Diencephalon (tissue), 1 donor: ENCODE measurements around the gene SAMD14. TPM values are rescaled to one million over a fixed set of nuclear protein-coding genes. Genes with fewer than 3 reads are reported as not detected.

Experiments
- total RNA-seq: library from RNA; depleted of rRNA; stranded (reverse); fragments of >200 nt; gene quantifications from one replicate; pipeline ENCODE4 v1.2.3, GENCODE V29; 2014

SAMD14 gene
- total RNA-seq, result 29.8 TPM

DNA sequence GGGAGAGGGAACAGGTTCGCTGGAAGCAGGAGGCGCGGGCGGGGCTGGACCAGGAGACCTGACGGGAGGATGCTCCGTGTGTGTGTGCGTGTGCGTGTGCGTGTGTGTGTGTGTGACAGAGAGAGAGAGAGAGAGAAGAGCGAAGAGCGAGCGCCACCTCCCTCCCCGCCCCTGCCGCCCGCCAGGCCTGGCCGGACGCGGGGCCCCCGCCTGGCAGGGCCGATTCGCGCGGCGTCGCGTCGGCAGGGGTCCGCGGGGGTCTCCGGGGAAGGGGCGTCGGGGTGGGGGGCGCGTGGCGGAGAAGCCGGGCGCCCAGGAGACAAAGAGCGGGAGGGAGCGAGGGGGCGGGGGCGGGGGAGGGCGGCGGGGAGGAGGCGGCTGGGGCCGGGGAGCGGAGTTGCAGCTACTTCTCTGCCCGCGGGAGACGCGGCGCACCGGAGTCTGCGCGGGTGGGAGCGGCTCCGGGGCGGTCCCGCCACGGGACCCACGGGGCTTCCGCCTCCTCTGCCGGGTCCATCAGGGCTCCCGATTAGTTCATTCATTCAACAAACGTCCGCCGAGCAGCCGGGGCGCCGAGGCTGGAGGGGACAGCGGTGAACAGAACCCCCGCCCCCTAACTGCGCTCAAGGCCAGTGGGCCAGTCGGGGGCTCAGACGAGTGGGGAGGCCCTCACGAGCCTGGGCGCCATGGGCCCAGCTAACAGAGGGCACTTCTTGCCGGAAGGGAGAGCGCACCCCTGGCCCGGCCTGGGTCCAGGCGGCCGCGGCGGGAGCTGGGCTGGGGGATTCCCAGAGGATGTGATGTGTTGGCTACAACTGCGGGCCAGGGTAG, at the start of gene SAMD14:
Gene SAMD14, minus strand, starts transcription at position 433 of the 831 bp plus-strand sequence. CDS start 5,201 bp downstream, outside the sequence.

DNA sequence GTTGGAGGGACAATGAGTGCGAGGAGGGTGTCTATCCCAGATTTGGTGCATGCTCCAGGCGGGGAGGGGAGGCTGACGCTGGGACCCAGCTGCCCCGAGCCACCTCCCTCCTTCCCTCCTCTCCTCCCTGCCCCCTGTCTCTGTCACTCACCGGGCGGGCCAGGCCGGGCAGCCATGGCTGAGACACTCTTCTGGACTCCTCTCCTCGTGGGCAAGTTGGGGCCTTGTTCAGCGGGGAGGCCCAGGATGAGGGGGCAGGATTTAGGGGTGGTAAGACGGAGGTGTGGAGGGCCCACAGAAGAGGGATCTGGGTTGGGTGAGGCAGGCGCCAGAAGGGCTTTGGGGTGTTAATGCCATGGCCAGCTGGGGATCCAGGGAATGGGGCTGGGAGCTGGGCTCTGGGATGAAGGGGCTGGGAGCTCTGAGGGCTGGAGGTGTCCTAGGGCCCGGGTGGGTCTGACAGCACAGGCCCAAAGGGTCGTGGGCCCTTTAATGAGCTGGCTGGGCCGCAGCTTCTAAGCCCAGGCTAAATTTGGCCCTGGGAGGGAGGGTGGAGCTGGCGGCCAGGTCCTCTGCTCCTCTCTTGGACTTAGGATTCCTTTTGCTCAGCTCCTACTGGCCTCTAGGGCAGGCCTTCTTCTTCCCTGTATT, 36.0 kb upstream of the SAMD14 start, which contains the start of gene SGCA:
Gene SGCA, plus strand, starts transcription at position 139 of the 651 bp plus-strand sequence. Its CDS starts 36 bp downstream, at position 175.

DNA sequence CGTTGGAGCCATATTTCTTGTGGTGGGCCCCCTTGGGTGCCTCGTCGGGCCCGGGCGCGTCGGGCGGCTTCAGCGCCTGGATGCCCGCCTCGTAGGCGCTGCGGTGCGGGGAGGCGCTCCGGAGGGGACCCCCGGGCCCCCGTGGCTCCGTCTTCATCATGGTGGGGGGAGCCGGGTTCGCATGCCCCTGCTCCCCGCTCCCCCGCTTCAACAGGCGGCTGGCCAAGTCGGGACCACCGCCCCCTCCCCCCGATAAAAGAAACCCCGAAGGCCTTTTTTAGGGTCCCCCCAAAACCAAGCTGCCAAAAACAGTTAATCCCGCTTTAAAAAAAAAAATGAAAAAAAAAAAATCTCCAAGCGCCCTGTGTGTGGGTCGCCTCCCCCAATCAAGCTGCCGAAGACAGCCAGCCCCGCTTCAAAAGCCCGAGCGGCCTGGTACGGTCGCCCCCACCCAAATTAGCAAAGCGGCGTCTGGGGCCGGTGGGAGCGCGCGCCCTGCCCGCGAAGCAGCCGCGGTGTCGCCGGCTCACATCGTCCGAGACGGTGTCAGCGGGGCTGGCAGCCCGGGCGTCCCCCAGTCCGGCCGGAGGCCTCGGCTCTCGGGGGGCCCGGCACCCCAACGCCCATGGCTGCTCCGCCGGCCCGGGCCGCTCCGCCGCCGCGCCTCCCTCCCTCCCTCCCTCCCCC, 20.5 kb upstream of the SAMD14 start, which contains the start of gene PPP1R9B:
Gene PPP1R9B, minus strand, starts transcription at position 324 of the 687 bp plus-strand sequence. Its CDS starts 164 bp downstream, at position 160.

DNA sequence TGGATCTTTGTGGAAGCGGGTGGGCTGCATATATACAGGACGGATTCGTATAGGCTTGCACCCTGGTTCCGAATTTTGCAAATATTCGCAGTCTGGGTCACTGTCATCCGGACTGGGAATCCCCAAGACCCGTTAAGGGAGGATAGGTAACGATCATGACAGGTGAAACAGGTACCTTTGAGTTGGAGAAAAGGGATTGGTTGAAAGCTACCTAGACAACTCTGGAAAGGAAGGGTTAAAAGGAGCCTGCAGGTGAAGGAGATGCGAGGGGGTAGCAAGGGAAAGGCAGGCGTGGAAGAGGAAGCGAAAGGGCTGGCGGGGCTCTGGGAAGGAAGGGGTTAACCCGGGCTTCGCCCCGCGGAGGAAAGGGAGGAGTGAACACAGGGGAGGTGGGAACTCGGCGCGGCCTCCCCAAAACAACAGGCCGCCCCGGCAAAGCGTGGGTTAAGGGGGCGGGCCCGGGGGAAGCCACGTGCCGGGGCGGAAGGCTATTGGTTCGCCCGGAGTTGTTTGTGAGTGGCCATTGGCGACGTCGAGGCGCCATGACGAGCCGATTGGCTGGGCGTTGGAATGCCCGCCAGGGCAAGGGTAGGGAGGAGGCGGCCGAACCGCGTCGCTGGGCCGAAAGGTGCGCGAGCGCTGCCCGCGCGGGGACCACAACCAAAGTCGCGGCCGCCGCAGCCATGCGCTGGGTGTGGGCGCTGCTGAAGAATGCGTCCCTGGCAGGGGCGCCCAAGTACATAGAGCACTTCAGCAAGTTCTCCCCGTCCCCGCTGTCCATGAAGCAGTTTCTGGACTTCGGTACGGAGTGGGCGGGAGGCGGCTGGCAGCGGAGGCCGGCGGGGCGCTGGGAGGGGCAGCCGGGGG, 35.0 kb downstream of the SAMD14 start, which contains the start of gene PDK2:
Gene PDK2, plus strand, starts transcription at position 599 of the 867 bp plus-strand sequence. Its CDS starts 85 bp downstream, at position 684.

Other genes starting within 250 kb of the SAMD14 start
- gene DLX4, start 161.0 kb downstream of the SAMD14 start, total RNA-seq, result not detected
- gene DLX3, start 134.9 kb downstream of the SAMD14 start, total RNA-seq, result not detected
- gene ITGA3, start 74.0 kb downstream of the SAMD14 start, total RNA-seq, result 33.4 TPM
- gene PDK2, start 34.8 kb downstream of the SAMD14 start, total RNA-seq, result 21.5 TPM
- gene PPP1R9B, start 20.5 kb upstream of the SAMD14 start, total RNA-seq, result 59.7 TPM
- gene SGCA, start 35.8 kb upstream of the SAMD14 start, total RNA-seq, result not detected
- 42.7 TPM for gene COL1A1, start 71.5 kb upstream of the SAMD14 start, total RNA-seq
- gene TMEM92, start 144.3 kb upstream of the SAMD14 start, total RNA-seq, result not detected
- 14.1 TPM for gene XYLT2, start 216.0 kb upstream of the SAMD14 start, total RNA-seq
- 40.8 TPM for gene MRPL27, start 243.0 kb upstream of the SAMD14 start, total RNA-seq
- gene EME1, start 243.1 kb upstream of the SAMD14 start, total RNA-seq, result 1.4 TPM